GM18873 (cell line): Measurements from ENCODE around the gene TCAF1.
A peak's percentile ranks its signal among the peaks of the same experiment; 100 is the strongest.
"Not testable (repeated sequence)": the region's sequence is repeated elsewhere in the genome, so short reads cannot be mapped to it uniquely, and the experiment has no call there.

Experiments used
- ATAC-seq: cut with Tn5 transposase; IDR thresholded peaks from one replicate; pipeline ENCODE4 v1.9.1; 2021; ENCODE audit warnings: mild to moderate bottlenecking, moderate library complexity, moderate number of reproducible peaks; ENCODE audit not compliant: unreplicated experiment, low FRiP score

Gene TCAF1

DNA sequence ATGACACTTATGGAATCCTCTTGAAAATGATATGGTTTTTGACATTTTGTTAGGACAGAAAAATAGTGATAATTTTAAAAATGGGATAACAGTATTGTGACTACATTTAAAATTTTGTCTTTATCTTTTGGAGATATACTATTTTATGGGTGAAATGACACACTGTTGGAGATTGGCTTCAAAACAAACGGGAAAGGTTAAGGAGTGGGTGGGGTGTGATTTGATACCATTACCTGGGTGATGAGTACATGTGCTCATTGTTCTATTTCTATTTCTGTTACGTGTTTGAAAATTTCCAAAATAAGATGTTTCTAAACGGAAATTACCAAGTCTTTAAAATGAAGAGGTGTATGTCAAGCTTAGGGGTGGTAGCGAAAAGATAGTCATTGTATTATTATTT, 28.7 kb downstream of the TCAF1 start:
- not testable (repeated sequence) for ATAC-seq

DNA sequence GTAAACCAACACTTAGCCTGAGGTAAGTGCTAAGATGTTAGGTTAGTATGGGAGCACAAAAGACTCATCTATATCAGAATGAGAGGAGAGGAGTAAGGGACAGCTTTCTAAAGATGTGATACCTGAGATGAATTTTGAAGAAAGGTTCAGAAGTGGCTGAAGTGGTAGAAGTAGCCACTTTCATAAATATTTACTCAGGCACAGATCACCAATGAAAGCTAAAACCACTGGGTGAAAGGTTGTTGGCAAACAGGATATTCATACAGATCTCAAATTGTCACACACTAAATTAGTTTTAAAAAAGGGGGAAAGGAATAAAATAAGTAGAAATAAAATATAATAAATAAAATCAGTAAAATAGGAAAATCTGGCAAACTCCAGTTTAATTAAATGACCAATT, 30.4 kb downstream of the TCAF1 start:
- not testable (repeated sequence) for ATAC-seq

DNA sequence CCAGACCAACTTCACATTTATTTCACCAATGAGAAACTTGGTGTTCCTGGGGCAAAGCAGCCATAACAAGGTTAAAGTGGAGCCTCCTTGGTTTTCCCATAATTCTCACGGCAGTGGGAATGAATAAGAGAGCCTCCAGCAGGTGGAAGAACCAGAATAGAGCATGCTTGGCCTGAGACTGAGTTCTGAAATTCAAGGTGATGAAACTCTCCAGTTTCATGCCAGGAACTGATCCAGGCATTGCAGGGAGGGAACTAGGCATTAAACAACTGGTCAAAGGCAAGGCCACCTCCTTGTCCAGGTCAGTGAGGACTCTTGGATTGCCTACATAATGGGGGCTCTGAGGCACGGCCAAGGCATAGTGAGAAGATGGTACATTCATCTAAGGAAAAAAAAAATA, 44.0 kb downstream of the TCAF1 start:
- not testable (repeated sequence) for ATAC-seq

DNA sequence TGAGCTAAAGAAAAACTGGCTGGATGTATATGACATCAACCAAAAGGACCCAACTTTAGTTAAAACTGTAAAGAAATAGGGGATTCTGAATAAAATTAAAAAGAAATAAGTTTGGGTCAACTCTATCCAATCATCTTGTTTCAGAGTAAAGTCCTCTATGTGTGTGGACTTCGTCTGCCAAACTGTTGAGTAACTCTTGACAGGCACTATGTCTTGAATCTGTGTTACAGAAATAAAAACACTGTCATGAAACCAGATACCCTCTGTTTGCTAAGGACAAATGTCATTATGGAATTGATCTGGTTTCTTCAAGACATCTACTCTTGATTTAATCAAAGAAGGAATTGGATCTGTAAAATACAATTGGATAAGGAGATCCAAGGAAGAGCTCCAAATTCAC, 46.5 kb downstream of the TCAF1 start:
- not testable (repeated sequence) for ATAC-seq

DNA sequence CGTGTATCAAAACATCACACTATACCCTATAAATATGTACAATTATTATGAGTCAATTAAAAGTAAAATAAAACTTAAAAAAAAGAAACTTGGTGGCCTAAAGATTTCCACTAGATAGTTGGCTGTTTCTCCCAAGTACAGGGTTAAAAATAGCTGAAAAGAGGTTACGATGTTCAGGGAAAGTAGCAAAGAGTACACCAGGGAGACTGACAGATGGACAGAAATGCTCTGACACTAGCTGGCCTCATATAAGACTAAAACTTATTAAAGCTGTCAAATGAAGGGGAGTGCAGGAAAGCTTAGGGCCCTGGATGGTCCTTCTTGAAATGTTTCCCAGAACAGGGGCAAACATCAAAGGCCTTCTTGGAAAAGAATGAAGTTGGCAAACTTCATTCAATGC, 51.3 kb downstream of the TCAF1 start:
- ATAC-seq = no peak

DNA sequence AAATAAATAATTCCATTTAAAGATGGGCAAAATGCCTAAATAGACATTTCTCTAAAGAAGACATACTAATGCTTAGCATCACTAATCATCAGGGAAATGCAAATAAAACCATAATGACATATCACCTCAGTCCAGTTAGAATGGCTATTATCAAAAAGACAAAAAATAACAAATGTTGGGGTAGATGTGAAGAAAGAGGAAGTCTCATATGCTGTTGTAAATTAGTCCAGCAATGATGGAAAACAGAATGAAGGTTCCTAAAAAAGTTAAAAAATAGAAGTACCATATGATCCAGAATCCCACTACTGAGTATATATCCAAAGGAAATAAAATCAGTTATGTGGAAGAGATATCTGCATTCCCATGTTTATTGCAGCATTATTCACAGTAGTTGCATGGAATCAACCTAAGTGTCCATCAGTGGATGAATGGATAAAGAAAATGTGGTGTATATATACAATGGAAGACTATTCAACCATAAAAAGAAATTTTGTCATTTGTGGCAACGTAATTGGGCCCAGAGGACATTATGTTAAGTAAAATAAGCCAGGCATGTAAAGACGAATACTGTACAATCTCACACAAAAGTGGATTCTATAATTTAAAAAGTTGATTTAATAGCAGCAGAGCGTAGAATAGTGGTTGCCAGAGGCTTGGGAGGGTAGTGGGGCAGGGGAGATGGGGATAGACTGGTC, 52.0 kb downstream of the TCAF1 start:
- ATAC-seq = no peak

DNA sequence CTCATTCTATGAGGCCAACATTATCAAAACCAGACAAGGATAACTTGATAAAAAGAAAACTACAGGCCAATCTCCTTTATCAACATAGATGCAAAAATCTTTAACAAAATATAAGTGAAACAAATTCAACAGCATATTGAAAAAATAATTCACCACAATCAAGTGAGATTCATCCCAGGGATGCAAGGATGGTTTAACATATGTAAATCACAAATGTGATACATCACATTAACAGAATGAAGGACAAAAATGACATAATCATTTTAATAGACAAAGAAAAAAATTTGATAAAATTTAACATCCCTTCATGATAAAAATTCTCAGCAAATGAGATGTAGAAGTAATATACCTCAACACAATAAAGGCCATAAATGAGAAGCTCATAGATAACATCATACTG, 53.8 kb downstream of the TCAF1 start:
- ATAC-seq = no peak

DNA sequence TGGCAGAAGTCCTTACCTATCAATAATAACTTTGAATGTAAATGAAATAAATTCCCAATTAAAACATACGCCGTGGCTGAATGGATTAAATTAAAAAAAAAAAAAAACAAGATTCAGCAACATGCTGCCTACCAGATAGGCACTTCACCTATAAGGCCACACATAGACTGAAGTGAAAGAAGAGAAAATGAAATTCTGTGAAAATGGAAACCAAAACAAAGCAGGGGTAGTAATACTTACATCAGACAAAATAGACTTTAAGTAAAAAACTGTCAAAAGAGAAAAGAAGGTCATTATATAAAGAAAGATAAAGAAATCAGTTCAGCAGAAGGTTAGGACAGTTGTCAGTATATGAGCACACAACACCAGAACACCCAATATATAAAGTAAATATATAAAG, 55.3 kb downstream of the TCAF1 start:
- no peak for ATAC-seq

DNA sequence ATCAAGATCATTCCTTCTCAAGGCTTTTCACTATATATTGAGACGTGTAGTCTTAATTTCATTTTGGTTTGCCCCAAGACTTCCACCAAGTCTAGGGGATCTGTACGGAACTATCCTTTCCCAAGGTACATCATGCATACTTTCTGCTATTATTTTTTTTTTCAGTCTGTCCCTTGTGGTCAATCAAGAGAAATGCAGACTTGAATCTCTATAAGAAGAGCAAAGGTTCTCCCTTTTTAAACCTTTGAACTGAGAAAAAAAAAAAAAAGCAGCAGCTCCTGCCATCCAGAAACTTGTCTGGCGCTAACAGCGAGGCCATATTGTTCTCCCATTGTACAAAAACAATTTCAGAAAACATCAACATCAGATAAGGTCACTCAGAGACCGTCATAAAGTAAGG, 60.3 kb downstream of the TCAF1 start:
- not testable (repeated sequence) for ATAC-seq

DNA sequence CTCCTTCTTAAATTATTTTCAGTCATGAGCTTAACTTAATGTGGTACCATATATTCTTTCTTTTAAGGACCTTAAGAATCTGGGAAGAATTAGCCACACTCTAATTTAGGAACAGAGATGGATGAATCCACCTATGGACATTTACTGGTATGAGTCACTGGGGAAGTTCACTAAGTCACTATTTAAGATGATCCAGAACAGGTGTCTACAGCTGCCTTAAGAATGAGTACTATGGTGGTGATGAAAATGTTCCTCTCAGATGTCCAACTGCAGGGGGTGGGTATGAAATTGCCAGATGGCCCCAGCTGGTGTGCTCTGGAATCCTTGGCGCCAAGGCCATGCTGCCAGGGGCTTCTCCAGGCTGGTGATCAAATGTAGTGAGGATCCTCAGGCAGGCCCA, 61.9 kb downstream of the TCAF1 start:
- not testable (repeated sequence) for ATAC-seq

DNA sequence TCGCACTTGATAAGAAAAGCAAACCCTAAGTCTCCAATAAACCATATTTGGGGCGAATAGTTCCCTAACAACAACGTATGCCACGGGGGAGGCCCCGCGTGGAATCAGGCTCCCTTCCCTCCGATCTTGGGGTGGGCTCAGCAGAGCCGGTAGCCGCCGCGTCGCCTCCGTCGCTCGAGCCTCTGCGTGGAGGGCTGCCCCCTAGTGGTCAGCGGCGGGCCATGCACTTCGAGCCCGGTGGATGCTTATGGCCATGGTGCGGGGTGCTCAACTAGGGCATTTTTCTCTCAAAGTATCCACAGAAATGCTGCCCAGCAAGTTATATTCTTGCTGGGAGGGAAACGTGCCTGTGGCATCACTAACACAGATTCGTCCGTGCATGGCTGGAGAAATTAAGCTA, 64.8 kb downstream of the TCAF1 start:
- ATAC-seq = peak; percentile 51

DNA sequence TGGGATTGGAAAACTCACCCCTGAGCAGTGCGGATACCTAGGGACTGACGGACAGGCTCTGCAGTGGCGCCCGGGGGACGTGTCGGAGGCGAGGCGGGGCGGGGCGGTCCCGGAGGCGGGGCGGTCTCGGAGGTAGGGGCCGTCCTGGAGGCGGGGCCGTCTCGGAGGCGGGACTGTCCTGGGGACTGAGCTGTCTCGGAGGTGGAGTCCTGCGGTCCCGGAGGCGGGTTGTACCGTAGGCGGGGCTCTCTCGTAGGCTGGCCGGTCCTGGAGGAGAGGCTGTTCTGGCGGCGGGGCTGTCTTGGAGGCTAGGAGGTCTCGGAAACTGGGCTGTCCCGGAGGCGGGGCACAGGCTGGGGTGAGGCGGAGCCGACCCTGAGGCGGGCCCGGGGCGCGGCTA, 65.4 kb downstream of the TCAF1 start:
- ATAC-seq = peak; percentile 78

DNA sequence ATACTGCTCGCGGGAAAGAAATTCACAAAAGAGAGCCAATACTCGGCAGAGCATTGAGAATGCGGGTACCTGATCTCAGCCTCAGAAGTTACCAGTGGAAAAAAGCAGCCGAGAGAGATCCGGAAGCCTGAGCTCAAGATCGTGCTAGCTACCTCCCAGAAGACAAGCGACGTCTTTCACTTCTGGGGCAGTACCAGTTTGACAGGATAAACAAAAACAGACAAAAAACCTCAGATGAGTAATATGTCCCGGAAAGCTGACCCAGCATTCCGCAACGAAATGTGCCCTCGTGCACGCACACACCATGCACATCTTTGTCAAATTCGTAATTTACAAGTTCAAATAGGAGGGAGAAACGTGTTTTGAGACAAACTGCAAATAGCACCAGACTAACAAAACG, 65.9 kb downstream of the TCAF1 start:
- peak; percentile 33 for ATAC-seq

DNA sequence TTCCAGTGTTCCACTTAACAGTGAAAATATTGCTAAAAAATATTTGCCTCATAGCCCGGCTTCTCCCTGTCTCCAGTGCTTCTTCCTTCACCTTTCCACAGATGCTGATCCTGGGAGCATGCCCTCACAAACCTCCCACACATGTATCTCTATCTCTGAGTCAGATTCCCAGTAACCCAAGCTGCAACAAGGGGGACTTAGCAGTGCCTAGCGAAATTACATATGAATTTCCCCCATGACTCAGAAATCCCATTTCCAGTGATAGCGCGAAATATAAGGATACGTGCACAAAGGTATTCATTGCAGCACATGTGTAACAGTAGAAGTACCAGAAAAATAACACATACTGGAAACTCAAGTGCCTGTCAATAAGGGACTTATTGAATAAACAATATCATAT, 75.4 kb downstream of the TCAF1 start:
- not testable (repeated sequence) for ATAC-seq

DNA sequence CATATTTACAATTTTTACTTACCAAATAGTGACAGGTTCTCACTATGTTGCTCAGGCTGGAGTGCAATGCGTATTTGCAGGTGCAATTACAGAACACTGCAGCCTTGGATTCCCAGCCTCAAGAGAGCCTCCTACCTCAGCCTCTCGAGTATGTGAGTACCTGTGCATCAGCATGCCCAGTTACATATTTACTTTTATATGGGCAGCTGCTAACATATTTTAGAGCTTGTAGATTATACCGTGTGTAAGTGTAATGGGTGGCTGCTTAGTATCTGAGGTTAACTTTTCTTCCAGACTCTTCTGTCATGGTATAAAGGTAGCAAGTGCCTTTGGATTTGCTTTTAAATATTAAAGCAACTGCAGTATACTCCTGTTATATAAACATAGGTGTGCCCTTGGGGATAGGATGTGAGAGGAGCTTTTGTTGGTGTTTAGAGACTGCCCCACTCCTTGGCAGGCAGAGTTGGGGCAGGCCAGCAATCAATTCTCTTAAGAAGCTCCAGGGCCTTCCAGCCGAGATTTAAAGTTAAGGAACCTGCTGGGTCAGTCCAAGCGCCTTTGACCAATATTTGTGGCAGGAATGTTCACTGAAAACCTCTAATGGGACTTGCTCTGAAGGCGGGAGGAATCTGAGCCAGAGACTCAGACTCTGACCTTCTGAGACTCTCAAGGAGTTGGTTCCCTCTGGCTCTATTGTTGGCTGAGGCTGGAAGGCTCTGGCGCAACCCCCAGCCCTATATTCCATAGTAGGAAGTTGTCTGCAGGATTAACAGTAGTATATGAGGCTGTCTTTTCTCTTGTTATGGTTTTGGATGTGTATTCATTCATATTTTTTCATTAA, 77.5 kb downstream of the TCAF1 start:
- not testable (repeated sequence) for ATAC-seq

DNA sequence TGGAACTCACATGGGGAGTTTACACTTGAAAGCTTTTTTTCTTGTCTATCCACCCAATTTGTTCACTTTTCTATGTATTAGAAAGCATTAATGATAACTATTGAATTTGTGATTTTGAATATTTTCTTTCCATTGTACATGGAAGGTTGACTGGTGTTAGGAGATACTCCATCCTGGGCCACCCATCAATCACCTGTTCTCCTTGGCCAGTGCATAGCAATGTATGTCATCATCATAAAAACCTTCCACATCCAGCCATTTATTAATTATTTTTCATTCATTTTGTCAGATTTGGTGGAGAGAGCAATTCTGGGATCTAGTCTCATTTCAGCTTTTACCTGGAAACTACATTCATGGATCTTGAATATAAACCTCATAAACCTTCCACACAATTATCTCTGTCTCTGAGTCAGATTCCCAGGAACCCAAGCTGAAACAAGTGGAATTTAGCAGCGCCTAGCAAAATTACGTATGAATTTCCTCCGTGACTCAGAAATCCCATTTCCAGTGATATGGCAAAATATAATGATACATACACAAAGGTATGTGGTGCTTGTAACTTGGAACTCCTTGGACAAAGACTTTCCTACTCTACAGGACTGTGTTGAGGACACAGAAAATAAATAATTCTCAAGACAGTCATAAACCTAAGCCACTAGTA, 78.2 kb downstream of the TCAF1 start:
- ATAC-seq = not testable (repeated sequence)

DNA sequence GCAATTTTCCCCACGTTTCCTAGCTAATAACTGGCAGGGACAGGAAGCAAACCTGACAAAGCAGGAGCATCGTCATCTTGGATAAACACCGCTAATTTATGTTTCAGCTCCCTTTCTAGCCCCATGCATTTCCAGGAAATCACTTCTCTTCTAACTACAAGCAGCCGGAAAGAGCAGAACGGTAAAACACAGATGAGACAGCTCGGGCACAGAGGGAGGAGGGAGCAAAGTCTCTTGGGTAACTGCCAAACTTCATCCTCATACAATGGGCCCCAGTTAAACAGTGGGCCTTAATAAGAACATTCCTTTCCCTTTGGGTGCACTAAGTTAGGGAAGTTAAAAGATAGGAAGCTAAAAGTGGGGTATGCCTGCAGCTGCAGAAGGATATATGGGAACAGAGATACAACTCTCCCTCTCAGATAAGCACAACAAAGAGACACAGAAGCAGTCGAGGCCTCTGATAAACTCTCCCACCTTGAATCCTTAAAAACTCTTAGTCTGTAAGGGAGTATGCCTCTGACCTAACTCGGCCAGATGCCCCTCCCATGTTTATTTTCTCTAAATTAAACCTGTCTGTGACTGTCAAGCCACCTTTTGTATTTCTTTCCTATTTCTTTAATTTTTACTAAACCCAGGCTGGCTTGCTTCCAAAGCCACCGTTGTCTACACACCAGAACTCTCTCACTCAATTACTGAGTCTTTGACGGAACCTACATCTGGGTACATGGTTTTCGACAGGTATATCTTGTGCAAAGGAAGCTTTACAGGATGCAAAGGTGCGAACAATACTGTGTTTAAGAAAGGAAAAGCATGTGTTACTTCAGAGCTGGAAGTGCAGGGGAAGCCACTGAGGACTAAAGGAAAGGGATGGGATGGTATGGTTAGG, 80.3 kb downstream of the TCAF1 start:
- not testable (repeated sequence) for ATAC-seq

DNA sequence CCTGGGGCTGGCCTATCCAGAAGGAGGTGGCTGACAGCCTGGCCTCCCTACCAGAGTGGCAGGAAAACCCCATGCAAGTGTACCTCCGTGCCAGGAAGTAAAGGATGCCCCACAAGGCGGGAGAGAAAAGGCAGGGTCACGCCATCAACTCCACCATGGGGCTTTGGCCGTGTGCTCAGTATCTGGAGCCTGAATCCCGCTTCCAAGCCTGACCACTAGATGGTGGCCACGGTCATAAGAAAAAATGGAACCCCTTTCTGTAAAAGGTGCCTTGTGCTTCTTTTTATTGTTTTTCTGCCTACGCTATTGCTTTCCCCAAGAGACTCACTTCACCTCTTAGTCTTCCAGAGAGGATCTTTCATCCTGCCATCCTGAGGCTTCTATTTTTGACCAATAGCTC, 84.1 kb downstream of the TCAF1 start:
- peak; percentile 62 for ATAC-seq

DNA sequence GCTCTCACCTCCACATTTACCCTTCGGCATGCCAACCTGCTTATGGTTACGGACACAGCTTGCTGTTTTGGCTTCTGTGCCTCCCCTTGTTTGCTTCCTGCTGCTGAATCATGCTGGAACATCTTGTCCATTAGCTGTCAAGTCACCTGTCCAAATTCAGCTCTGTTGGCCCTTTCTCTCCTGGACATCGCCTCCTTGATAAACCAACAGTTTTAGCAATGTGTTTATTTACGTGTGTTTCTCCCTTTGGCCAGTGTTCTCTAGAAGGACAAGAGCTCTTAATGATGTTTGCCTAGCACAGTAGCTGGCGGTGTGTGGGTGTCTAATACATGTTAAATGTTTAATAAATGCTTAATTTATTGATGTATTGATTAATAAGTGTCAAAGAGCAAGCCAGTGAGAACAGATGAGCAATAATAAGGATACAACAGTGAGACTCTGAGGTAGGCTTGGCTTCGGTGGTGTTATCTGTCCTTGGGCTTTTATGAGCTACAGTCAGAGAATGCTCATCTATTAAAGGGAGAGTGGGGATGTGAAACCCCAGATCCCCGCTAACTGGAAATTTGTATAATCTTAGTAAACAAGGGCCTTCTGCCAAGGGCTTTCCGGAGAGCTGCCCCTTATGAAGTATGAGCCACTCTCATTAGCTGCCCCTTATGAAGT, 85.4 kb downstream of the TCAF1 start:
- not testable (repeated sequence) for ATAC-seq

DNA sequence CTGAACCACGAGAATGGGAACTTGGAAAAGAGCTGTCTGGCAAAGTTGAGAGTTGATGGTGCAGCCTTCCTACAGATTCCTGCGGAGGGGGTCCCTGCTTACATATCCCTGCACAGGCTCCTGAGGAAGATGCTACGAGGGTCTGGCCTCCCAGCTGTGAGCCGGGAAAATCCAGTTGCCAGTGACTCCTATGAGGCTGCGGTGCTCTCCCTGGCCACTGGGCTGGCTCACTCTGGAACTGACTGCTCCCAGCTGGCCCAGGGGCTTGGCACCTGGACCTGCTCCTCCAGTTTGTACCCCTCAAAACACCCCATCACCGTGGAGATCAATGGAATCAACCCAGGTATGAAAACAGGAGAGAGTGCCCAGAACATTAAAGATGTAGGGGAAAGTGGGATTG, 91.3 kb downstream of the TCAF1 start:
- not testable (repeated sequence) for ATAC-seq
